Measurements from ENCODE around the gene ACTRT2. TPM values are rescaled to one million over a fixed set of nuclear protein-coding genes. Genes with fewer than 3 reads are reported as not detected.

Gene ACTRT2
- total RNA-seq, 4 donors from 2014 or later, result not detected

GRCh38 chr1:3035563-3036446 is 14.5 kb downstream of the ACTRT2 start:
- WGBS, result 68% methylated on average over 9 of the region's 19 CpGs
- no peak overlapping the region for H3K27ac ChIP-seq
- peaks cover 84% of the 10 kb centered on the region for H3K27me3 ChIP-seq
- H3K36me3 ChIP-seq, result no peaks in the 10 kb centered on the region
- TF ChIP-seq POLR2A (IDR thresholded peaks at IDR 0.05) (no peak), POLR2AphosphoS5 (IDR thresholded peaks at IDR 0.05) (no peak), EP300 (IDR thresholded peaks at IDR 0.05) (no peak), CTCF (IDR thresholded peaks at IDR 0.05) (no peak)
- H3K9me3 ChIP-seq, result no peaks in the 10 kb centered on the region
- DNase-seq (ENCODE audit: low spot score in 2 of 2), result peak in 1 of 2 donors; percentile 66
- no peaks in the 10 kb centered on the region for H3K4me1 ChIP-seq
- H3K4me3 ChIP-seq, result no peak overlapping the region

GRCh38 chr1:3036447-3037280 is 15.4 kb downstream of the ACTRT2 start:
- WGBS, result 49% methylated on average over 14 of the region's 22 CpGs
- H3K9me3 ChIP-seq, result no peaks in the 10 kb centered on the region
- no peak overlapping the region for H3K4me3 ChIP-seq
- H3K27ac ChIP-seq, result no peak overlapping the region
- no peaks in the 10 kb centered on the region for H3K36me3 ChIP-seq
- no peaks in the 10 kb centered on the region for H3K4me1 ChIP-seq
- no peak for TF ChIP-seq POLR2AphosphoS5 (IDR thresholded peaks at IDR 0.05)
- no peak for TF ChIP-seq CTCF (IDR thresholded peaks at IDR 0.05)
- peak in 1 of 2 donors; percentile 58 for DNase-seq (ENCODE audit: low spot score in 2 of 2)
- peaks cover 78% of the 10 kb centered on the region for H3K27me3 ChIP-seq

GRCh38 chr1:3037281-3038040 is 16.2 kb downstream of the ACTRT2 start:
- H3K4me3 ChIP-seq, result no peak overlapping the region
- 87% methylated on average over 27 of the region's 32 CpGs for WGBS
- H3K4me1 ChIP-seq, result no peaks in the 10 kb centered on the region
- no peak for TF ChIP-seq CTCF (IDR thresholded peaks at IDR 0.05)
- no peak for TF ChIP-seq POLR2AphosphoS5 (IDR thresholded peaks at IDR 0.05)
- TF ChIP-seq POLR2A (IDR thresholded peaks at IDR 0.05), result no peak
- no peak for TF ChIP-seq EP300 (IDR thresholded peaks at IDR 0.05)
- H3K27ac ChIP-seq, result no peak overlapping the region
- H3K36me3 ChIP-seq, result no peaks in the 10 kb centered on the region
- DNase-seq (ENCODE audit: low spot score in 2 of 2), result peak in 1 of 2 donors; percentile 70
- H3K27me3 ChIP-seq, result peaks cover 75% of the 10 kb centered on the region
- H3K9me3 ChIP-seq, result no peaks in the 10 kb centered on the region

- TF ChIP-seq CTCF (IDR thresholded peaks at IDR 0.05) (no peak), POLR2AphosphoS5 (IDR thresholded peaks at IDR 0.05) (no peak), POLR2A (IDR thresholded peaks at IDR 0.05) (no peak), EP300 (IDR thresholded peaks at IDR 0.05) (no peak)
- no peak overlapping the region for H3K4me3 ChIP-seq
- H3K9me3 ChIP-seq, result no peaks in the 10 kb centered on the region
- 81% methylated on average over 11 of the region's 11 CpGs for WGBS
- no peaks in the 10 kb centered on the region for H3K36me3 ChIP-seq
- peak in 1 of 2 donors; percentile 71 for DNase-seq (ENCODE audit: low spot score in 2 of 2)
- no peak overlapping the region for H3K27ac ChIP-seq
- no peaks in the 10 kb centered on the region for H3K4me1 ChIP-seq
- peaks cover 74% of the 10 kb centered on the region for H3K27me3 ChIP-seq
Observed at GRCh38 chr1:3038113-3038551, 16.9 kb downstream of the ACTRT2 start.

Measured in suprapubic skin (tissue), 4 donors.